Measurements from ENCODE around the gene POFUT2. TPM values are rescaled to one million over a fixed set of nuclear protein-coding genes. Genes with fewer than 3 reads are reported as not detected.

POFUT2 gene
- polyA plus RNA-seq, 1 donor, result 36.2 TPM

GRCh38 chr21:45226540-45227326 lies 61.0 kb downstream of the POFUT2 start:
- WGBS (ENCODE audit: insufficient coverage, low lambda C conversion rate), result 60% methylated on average over 1 of the region's 15 CpGs
- no peaks in the 10 kb centered on the region for H3K9me3 ChIP-seq (ENCODE audit: control insufficient read depth, low read depth, low read length)
- no peak overlapping the region for H3K27ac ChIP-seq (ENCODE audit: low read length)
- H3K4me3 ChIP-seq (ENCODE audit: low read length), result no peak overlapping the region
- no peaks in the 10 kb centered on the region for H3K36me3 ChIP-seq (ENCODE audit: control insufficient read depth, insufficient read depth, low read length)
- DNase-seq, result no peak
- no peaks in the 10 kb centered on the region for H3K4me1 ChIP-seq (ENCODE audit: control insufficient read depth, insufficient read depth, low read length)
- H3K27me3 ChIP-seq (ENCODE audit: control insufficient read depth, insufficient read depth, low read length), result peaks cover 5% of the 10 kb centered on the region

DNA sequence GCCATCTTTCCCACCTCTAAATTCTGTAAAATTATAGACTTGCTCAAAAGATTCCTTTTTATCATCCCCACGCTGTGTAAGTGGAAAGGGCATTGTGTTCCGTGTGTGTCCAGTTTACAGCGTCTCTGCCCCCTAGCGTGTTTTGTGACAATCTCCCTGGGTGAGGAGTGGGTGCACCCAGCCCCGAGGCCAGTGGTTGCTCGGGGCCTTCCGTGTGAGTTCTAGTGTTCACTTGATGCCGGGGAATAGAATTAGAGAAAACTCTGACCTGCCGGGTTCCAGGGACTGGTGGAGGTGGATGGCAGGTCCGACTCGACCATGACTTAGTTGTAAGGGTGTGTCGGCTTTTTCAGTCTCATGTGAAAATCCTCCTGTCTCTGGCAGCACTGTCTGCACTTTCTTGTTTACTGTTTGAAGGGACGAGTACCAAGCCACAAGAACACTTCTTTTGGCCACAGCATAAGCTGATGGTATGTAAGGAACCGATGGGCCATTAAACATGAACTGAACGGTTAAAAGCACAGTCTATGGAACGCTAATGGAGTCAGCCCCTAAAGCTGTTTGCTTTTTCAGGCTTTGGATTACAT lies 61.9 kb downstream of the POFUT2 start:
- Histone ChIP-seq H3K27me3 (ENCODE audit: control insufficient read depth, insufficient read depth, low read length) (peaks cover 5% of the 10 kb centered on the region), H3K4me3 (ENCODE audit: low read length) (no peak overlapping the region), H3K9me3 (ENCODE audit: control insufficient read depth, low read depth, low read length) (no peaks in the 10 kb centered on the region), H3K27ac (ENCODE audit: low read length) (no peak overlapping the region), H3K4me1 (ENCODE audit: control insufficient read depth, insufficient read depth, low read length) (no peaks in the 10 kb centered on the region), H3K36me3 (ENCODE audit: control insufficient read depth, insufficient read depth, low read length) (peaks cover 2% of the 10 kb centered on the region)
- no CpG with 5 or more reads among the region's 16 CpGs for WGBS (ENCODE audit: insufficient coverage, low lambda C conversion rate)
- DNase-seq, result no peak

DNA sequence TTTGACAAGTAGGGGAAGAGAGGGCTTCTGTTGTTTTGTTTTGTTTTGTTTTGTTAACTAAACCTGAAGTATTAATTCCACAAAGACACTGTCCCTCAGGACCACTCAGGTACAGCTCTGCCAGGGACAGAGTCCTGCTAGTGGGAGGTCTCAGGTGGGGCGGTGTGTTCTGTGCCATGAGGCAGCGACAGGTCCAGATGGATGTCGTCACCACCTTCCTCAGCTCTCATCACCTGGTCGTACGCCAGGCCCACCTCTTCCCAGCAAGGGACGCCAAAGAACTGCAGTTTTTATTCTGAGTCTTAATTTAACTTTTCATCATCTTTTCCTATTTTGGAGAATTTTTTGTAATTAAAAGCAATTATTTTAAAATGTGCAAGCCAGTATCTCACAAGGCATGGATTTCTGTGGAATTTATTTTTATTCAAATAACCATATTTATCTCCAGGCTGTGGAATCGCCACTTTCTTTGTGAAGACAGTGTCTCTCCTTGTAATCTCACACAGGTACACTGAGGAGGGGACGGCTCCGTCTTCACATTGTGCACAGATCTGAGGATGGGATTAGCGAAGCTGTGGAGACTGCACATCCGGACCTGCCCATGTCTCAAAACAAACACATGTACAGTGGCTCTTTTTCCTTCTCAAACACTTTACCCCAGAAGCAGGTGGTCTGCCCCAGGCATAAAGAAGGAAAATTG lies 62.5 kb downstream of the POFUT2 start:
- peaks cover 2% of the 10 kb centered on the region for H3K36me3 ChIP-seq (ENCODE audit: control insufficient read depth, insufficient read depth, low read length)
- no peak overlapping the region for H3K27ac ChIP-seq (ENCODE audit: low read length)
- no peaks in the 10 kb centered on the region for H3K9me3 ChIP-seq (ENCODE audit: control insufficient read depth, low read depth, low read length)
- 87% methylated on average over 3 of the region's 11 CpGs for whole genome bisulfite sequencing (ENCODE audit: insufficient coverage, low lambda C conversion rate)
- H3K27me3 ChIP-seq (ENCODE audit: control insufficient read depth, insufficient read depth, low read length), result peaks cover 5% of the 10 kb centered on the region
- no peak for DNase-seq
- no peaks in the 10 kb centered on the region for H3K4me1 ChIP-seq (ENCODE audit: control insufficient read depth, insufficient read depth, low read length)
- no peak overlapping the region for H3K4me3 ChIP-seq (ENCODE audit: low read length)

DNA sequence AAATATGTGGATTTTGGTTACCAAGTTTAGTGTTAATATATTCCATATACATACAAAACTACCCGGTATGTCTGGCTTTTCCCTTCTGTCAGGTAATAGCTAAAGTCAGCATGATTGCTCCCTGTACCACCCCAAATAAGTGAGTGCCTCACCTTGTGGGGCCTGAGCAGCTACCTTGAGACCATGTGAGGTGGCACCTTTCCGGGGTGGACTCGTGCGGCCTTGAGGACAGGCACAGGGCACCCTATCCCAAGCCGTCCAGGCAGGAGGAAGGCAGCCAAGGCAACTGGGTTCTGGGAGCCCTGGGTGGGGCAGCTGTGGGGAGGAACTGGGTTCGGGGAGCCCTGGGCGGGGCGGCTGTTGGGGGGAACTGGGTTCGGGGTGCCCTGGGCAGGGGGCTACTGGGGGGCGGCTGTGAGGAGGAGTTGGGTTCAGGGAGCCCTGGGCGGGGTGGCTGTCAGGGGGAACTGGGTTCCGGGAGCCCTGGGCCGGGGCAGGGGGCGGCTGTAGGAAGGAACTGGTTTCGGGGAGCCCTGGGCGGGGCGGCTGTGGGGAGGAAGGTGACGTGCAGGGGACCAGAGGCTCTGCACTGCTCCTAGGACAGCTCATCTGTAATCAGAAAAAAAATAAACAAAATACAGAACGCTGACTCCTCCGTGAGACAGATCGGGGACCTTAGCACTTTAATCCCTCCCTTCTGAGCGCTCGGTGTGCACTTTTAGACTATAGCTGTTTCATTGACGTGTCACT lies 63.3 kb downstream of the POFUT2 start:
- Histone ChIP-seq H3K27ac (ENCODE audit: low read length) (no peak overlapping the region), H3K27me3 (ENCODE audit: control insufficient read depth, insufficient read depth, low read length) (peaks cover 5% of the 10 kb centered on the region), H3K36me3 (ENCODE audit: control insufficient read depth, insufficient read depth, low read length) (peaks cover 2% of the 10 kb centered on the region), H3K4me1 (ENCODE audit: control insufficient read depth, insufficient read depth, low read length) (no peaks in the 10 kb centered on the region), H3K4me3 (ENCODE audit: low read length) (no peak overlapping the region), H3K9me3 (ENCODE audit: control insufficient read depth, low read depth, low read length) (no peaks in the 10 kb centered on the region)
- WGBS (ENCODE audit: insufficient coverage, low lambda C conversion rate), result 80% methylated on average over 1 of the region's 24 CpGs
- DNase-seq, result no peak

DNA sequence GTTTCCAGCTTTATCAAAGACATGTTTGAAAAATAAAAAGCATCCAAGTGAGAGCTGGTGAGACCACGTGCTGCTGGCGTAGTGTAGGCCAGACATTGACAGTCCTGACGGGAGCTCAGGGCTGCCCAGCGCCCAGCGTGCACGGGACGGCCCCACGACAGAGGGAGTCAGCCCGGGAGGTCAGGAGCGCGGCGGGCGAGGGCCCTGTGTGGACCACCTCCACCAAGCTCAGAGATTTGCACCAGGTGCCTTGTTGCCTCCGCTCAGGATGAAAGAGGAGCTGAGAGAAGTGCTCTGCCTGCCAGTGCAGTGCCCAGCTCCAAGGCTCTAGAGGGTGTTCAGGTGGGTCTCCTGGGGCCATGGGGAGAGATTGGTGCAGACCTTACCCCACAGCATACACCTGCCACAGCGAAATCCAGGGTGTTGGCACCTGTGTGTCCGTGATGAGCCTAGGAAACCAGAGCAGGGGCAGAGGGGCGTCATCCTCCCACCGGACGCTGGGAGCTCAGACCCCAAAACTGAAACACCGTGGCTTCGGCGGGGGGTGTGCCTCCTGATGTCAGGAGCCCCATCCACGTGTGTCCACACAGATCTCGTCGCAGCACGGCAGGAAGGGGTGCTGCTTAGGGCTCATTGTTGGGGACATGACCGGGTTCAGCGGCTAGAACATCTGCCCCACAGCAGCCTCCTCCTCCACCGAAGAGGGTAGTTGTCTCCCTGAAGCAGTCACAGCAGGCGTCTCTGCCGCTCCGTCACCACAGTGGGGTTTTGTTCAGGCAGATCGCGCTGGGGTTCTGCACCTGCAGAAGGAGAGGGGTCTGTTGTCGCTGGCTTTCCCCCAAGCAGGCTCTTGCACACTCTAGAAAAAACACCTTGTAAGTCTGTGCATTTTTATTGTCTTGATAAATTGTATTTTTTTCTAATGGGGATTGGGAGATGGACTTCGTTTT lies 64.2 kb downstream of the POFUT2 start:
- Histone ChIP-seq H3K4me3 (ENCODE audit: low read length) (no peak overlapping the region), H3K27ac (ENCODE audit: low read length) (no peak overlapping the region), H3K9me3 (ENCODE audit: control insufficient read depth, low read depth, low read length) (no peaks in the 10 kb centered on the region), H3K4me1 (ENCODE audit: control insufficient read depth, insufficient read depth, low read length) (no peaks in the 10 kb centered on the region), H3K36me3 (ENCODE audit: control insufficient read depth, insufficient read depth, low read length) (peaks cover 2% of the 10 kb centered on the region), H3K27me3 (ENCODE audit: control insufficient read depth, insufficient read depth, low read length) (no peaks in the 10 kb centered on the region)
- WGBS (ENCODE audit: insufficient coverage, low lambda C conversion rate), result 80% methylated on average over 1 of the region's 36 CpGs
- no peak for DNase-seq

DNA sequence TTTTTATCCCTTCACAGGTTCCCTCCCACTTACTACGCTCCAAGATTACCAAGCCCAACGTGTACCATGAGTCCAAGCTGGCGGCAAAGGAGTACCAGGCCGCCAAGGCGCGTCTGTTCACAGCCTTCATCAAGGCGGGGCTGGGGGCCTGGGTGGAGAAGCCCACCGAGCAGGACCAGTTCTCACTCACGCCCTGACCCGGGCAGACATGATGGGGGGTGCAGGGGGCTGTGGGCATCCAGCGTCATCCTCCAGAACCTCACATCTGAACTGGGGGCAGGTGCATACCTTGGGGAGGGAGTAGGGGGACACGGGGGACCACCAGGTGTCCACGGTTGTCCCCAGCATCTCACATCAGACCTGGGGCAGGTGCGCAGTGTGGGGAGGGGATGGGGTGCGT lies 65.7 kb downstream of the POFUT2 start:
- H3K9me3 ChIP-seq (ENCODE audit: control insufficient read depth, low read depth, low read length), result peaks cover 6% of the 10 kb centered on the region
- H3K4me3 ChIP-seq (ENCODE audit: low read length), result no peak overlapping the region
- no peak for DNase-seq
- no peaks in the 10 kb centered on the region for H3K4me1 ChIP-seq (ENCODE audit: control insufficient read depth, insufficient read depth, low read length)
- no peaks in the 10 kb centered on the region for H3K27me3 ChIP-seq (ENCODE audit: control insufficient read depth, insufficient read depth, low read length)
- H3K36me3 ChIP-seq (ENCODE audit: control insufficient read depth, insufficient read depth, low read length), result peaks cover 2% of the 10 kb centered on the region
- no peak overlapping the region for H3K27ac ChIP-seq (ENCODE audit: low read length)
- WGBS (ENCODE audit: insufficient coverage, low lambda C conversion rate), result no CpG with 5 or more reads among the region's 15 CpGs

DNA sequence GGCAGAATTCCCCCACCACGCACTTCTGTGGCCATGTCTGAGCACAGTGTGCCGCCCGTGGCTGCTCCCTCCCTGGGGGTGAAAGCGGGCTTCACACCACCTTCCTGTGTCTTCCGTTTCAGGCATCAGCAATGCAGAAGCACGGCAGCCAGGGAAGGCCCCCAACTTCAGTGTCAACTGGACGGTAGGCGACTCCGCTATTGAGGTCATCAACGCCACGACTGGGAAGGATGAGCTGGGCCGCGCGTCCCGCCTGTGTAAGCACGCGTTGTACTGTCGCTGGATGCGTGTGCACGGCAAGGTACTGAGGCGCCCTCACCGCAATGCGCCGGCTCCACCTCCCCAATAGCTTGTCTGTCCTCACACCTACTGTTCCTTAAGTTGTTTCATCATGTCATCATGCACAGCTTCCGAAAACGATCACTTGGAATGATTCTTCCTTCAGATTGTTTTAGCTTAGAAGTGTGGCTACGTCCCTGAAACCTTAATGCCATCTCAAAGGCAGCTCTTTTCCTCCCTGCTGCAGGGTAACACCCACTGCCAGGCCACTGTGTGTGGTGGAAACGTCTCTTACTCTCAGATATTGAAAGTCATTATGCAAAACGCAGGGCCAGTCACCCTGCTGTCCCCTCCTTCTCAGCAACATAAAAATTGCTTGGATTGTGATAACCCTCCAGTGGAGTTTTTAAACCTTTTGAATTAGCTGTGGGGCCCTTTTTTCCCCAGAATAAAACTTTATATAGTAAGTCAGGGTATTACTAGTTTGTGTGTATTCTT lies 66.8 kb downstream of the POFUT2 start:
- 97% methylated on average over 6 of the region's 29 CpGs for WGBS (ENCODE audit: insufficient coverage, low lambda C conversion rate)
- no peak overlapping the region for H3K4me3 ChIP-seq (ENCODE audit: low read length)
- no peaks in the 10 kb centered on the region for H3K27me3 ChIP-seq (ENCODE audit: control insufficient read depth, insufficient read depth, low read length)
- H3K27ac ChIP-seq (ENCODE audit: low read length), result no peak overlapping the region
- H3K36me3 ChIP-seq (ENCODE audit: control insufficient read depth, insufficient read depth, low read length), result peaks cover 2% of the 10 kb centered on the region
- H3K9me3 ChIP-seq (ENCODE audit: control insufficient read depth, low read depth, low read length), result peaks cover 6% of the 10 kb centered on the region
- DNase-seq, result no peak
- H3K4me1 ChIP-seq (ENCODE audit: control insufficient read depth, insufficient read depth, low read length), result no peaks in the 10 kb centered on the region

GRCh38 chr21:45220071-45220481 lies 67.6 kb downstream of the POFUT2 start:
- H3K9me3 ChIP-seq (ENCODE audit: control insufficient read depth, low read depth, low read length), result peaks cover 6% of the 10 kb centered on the region
- no peaks in the 10 kb centered on the region for H3K4me1 ChIP-seq (ENCODE audit: control insufficient read depth, insufficient read depth, low read length)
- H3K36me3 ChIP-seq (ENCODE audit: control insufficient read depth, insufficient read depth, low read length), result peaks cover 2% of the 10 kb centered on the region
- H3K27ac ChIP-seq (ENCODE audit: low read length), result no peak overlapping the region
- DNase-seq, result no peak
- WGBS (ENCODE audit: insufficient coverage, low lambda C conversion rate), result no CpG with 5 or more reads among the region's 4 CpGs
- no peaks in the 10 kb centered on the region for H3K27me3 ChIP-seq (ENCODE audit: control insufficient read depth, insufficient read depth, low read length)
- no peak overlapping the region for H3K4me3 ChIP-seq (ENCODE audit: low read length)

- Histone ChIP-seq H3K4me3 (ENCODE audit: low read length) (no peak overlapping the region), H3K4me1 (ENCODE audit: control insufficient read depth, insufficient read depth, low read length) (no peaks in the 10 kb centered on the region), H3K36me3 (ENCODE audit: control insufficient read depth, insufficient read depth, low read length) (peaks cover 2% of the 10 kb centered on the region), H3K27me3 (ENCODE audit: control insufficient read depth, insufficient read depth, low read length) (no peaks in the 10 kb centered on the region), H3K9me3 (ENCODE audit: control insufficient read depth, low read depth, low read length) (peaks cover 6% of the 10 kb centered on the region), H3K27ac (ENCODE audit: low read length) (no peak overlapping the region)
- 90% methylated on average over 3 of the region's 6 CpGs for WGBS (ENCODE audit: insufficient coverage, low lambda C conversion rate)
- DNase-seq, result no peak
Measured at GRCh38 chr21:45219517-45219916, 68.2 kb downstream of the POFUT2 start.
